Thoracic aorta (tissue), 2 donors: ENCODE results near the gene DHX32. TPM values are rescaled to one million over a fixed set of nuclear protein-coding genes. Genes with fewer than 3 reads are reported as not detected.

Experiments used
- ATAC-seq: fragments of 150-250 bp; one replicate; pipeline ENCODE4 v1.8.0; 2017; ENCODE audit warnings: low read depth; ENCODE audit not compliant: insufficient number of reproducible peaks, low FRiP score
- DNase-seq: peaks from one replicate; pipeline ENCODE4 v3.0.0-alpha.2; 2020; ENCODE audit warnings: low spot score
- H3K27ac ChIP-seq, 2 donors: fragments of 200-600 bp; sonication (generic); 1 replicate in 1 of 2; 2 replicates in 1 of 2; pipeline ENCODE4 v1.5.1; 2016; ENCODE audit warnings: mild to moderate bottlenecking in 2 of 2, moderate library complexity in 2 of 2
- H3K27me3 ChIP-seq: fragments of 200-600 bp; sonication (generic); replicated peaks from 2 replicates; pipeline ENCODE4 v1.6.0; 2016; ENCODE audit warnings: mild to moderate bottlenecking; ENCODE audit not compliant: insufficient read depth
- H3K36me3 ChIP-seq: fragments of 200-600 bp; sonication (generic); one replicate; pipeline ENCODE4 v1.5.1; 2016
- H3K4me1 ChIP-seq, 2 donors: fragments of 200-600 bp; sonication (generic); 1 replicate in 1 of 2; 2 replicates in 1 of 2; pipeline versions ENCODE4 v1.5.1 to v1.6.0; 2016; ENCODE audit warnings: low read depth in 2 of 2, mild to moderate bottlenecking in 1 of 2; ENCODE audit not compliant: control insufficient read depth in 1 of 2
- H3K4me3 ChIP-seq: fragments of 200-600 bp; sonication (generic); 2 replicates; pipeline ENCODE4 v1.5.1; 2016; ENCODE audit warnings: mild to moderate bottlenecking
- H3K9me3 ChIP-seq: fragments of 200-600 bp; sonication (generic); 2 replicates; pipeline ENCODE4 v1.5.1; 2016
- CTCF ChIP-seq: fragments of 200-600 bp; sonication (generic); IDR thresholded peaks from one replicate; pipeline ENCODE4 v1.5.1; 2019; ENCODE audit warnings: antibody characterized with exemption
- total RNA-seq, 2 donors: library from RNA; depleted of rRNA; stranded (reverse); fragments of >200 nt; gene quantifications; one replicate each; pipeline versions ENCODE4 v1.1.0 to v1.2.3, GENCODE V29; 2016

Gene DHX32
- total RNA-seq, 2 donors from 2014 or later, result 11.1 to 14.0 TPM

DNA sequence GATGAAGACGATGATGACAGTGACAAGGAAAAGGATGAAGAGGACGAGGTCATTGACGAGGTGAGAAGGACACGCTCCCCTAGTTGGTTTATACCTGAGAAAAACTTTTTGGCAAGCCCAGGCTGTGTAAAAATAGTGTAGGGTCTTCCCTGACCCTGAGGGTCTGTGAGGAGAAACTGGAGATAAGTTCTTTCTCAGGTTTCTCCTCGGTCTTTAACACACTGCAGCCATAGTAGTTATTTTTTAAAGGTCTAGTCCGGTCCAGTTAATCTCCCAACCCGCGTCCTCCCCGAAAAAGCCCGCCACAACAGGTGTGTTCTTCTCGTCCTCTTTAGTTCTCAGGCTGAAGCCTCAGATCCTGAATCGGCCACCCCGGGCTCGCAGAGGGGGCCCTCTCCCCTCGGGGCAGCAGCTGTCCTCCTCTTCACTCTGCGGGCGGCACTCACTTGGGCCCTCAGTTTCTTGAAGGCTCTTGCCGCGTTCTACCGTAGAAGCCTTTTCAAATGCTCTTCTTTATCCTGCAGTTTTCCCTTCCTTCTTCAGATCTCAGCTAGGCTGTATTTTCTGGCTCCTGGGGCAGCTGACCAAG is 57.3 kb downstream of the DHX32 start:
- DNase-seq (no peak), ATAC-seq (no peak)
- Histone ChIP-seq H3K9me3 (no peaks in the 10 kb centered on the region), H3K36me3 (peaks cover 7% of the 10 kb centered on the region), H3K4me1 (peaks cover 16 to 37% of the 10 kb centered on the region in 2 donors), H3K27me3 (no peaks in the 10 kb centered on the region), H3K4me3 (peak overlapping the region; percentile 89), H3K27ac (peak overlapping the region; percentile 66 to 91)
- TF ChIP-seq CTCF, result no peak

GRCh38 chr10:125822878-125823662 is 58.0 kb downstream of the DHX32 start, which contains the start of the genes BCCIP and UROS:
TSS of gene BCCIP (plus strand) at chr10:125823546. CDS start at chr10:125823558, 12 bp downstream.
TSS of gene UROS (minus strand) at chr10:125823258. CDS start at chr10:125816499, 6,759 bp downstream.
- Histone ChIP-seq H3K4me1 (peaks cover 16 to 37% of the 10 kb centered on the region in 2 donors), H3K4me3 (peak within 1 kb of the TSS; percentile 89), H3K9me3 (no peaks in the 10 kb centered on the region), H3K27ac (peak within 1 kb of the TSS; percentile 66 to 91), H3K27me3 (no peaks in the 10 kb centered on the region), H3K36me3 (peaks cover 2% of the 10 kb centered on the region)
- no peak for TF ChIP-seq CTCF
- ATAC-seq, result peak; percentile 97
- peak; percentile 49 for DNase-seq

- Histone ChIP-seq H3K27ac (no peak overlapping the region), H3K4me3 (no peak overlapping the region)
- TF ChIP-seq CTCF, result no peak
These were observed 60.4 kb downstream of the DHX32 start for GRCh38 chr10:125820701-125821100.

GRCh38 chr10:125817337-125817946 is 63.6 kb downstream of the DHX32 start:
- Histone ChIP-seq H3K27ac (no peak overlapping the region), H3K4me1 (peaks cover 7 to 13% of the 10 kb centered on the region in 2 donors), H3K9me3 (no peaks in the 10 kb centered on the region), H3K36me3 (peaks cover 14% of the 10 kb centered on the region), H3K27me3 (no peaks in the 10 kb centered on the region), H3K4me3 (no peak overlapping the region)
- TF ChIP-seq CTCF, result no peak
- DNase-seq (no peak), ATAC-seq (no peak)

More at GRCh38 chr10:125820701-125821100, 60.4 kb downstream of the DHX32 start:
- Histone ChIP-seq H3K4me1 (peaks cover 16 to 33% of the 10 kb centered on the region in 2 donors), H3K36me3 (peaks cover 2% of the 10 kb centered on the region), H3K9me3 (no peaks in the 10 kb centered on the region), H3K27me3 (no peaks in the 10 kb centered on the region)
- DNase-seq, result no peak
- ATAC-seq, result no peak

GRCh38 chr10:125816548-125816947 is 64.5 kb downstream of the DHX32 start:
- H3K27me3 ChIP-seq, result no peaks in the 10 kb centered on the region
- ATAC-seq (no peak), DNase-seq (no peak)
- peaks cover 14% of the 10 kb centered on the region for H3K36me3 ChIP-seq
- no peak overlapping the region for H3K27ac ChIP-seq
- H3K4me1 ChIP-seq, result peaks cover 0 to 4% of the 10 kb centered on the region in 2 donors
- TF ChIP-seq CTCF, result no peak
- no peaks in the 10 kb centered on the region for H3K9me3 ChIP-seq
- H3K4me3 ChIP-seq, result no peak overlapping the region
